Measurements from ENCODE around the gene DCDC1.

Gene DCDC1

DNA sequence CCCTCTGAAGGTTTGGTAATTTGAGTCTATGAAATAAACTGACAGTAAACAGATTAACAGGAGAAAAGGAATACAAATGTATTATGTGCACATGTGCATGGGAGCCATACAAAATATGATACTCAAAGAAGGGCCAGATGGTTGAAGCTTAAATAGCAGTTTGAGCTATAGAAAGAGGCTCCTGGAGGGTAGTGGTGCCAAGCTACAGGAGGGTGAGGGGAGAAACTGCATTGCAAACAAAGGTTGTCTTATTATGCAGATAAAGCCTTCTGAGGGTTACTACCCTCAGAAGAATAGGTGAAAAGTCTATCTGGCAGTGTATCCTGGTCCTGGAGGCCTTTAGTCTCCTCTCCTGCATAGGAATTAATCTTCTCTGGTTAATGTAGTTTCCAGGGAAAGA lies 516.1 kb downstream of the DCDC1 start:
- DNase-seq (ENCODE audit: low read depth), result no peak

- DNase-seq (ENCODE audit: low read depth), result no peak
Observed at GRCh38 chr11:30852645-30853044, 516.9 kb downstream of the DCDC1 start.

DNA sequence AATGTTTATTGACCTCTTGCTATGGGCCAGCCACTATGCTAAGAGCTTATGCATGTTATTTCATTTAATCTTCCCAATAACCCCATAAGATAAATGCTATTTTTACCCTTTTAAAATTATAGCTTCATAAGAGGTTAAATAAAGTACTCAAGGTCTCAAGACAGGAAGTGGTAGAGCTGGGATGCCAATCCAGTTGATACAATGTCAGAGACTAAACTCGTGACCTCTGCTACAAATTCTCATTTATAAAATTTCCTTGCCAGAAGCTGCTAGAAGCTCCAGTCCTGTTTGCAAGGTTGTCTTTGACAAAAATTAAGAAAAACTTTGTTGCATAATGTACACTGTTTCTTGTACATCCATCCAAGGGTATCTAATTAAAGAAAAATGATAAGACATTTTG lies 517.4 kb downstream of the DCDC1 start:
- no peak for DNase-seq (ENCODE audit: low read depth)

GRCh38 chr11:30837252-30837651 lies 532.3 kb downstream of the DCDC1 start:
- DNase-seq (ENCODE audit: low read depth), result no peak

GRCh38 chr11:30832831-30833230 lies 536.7 kb downstream of the DCDC1 start:
- no peak for DNase-seq (ENCODE audit: low read depth)

GRCh38 chr11:30830681-30831080 lies 538.9 kb downstream of the DCDC1 start:
- no peak for DNase-seq (ENCODE audit: low read depth)

DNA sequence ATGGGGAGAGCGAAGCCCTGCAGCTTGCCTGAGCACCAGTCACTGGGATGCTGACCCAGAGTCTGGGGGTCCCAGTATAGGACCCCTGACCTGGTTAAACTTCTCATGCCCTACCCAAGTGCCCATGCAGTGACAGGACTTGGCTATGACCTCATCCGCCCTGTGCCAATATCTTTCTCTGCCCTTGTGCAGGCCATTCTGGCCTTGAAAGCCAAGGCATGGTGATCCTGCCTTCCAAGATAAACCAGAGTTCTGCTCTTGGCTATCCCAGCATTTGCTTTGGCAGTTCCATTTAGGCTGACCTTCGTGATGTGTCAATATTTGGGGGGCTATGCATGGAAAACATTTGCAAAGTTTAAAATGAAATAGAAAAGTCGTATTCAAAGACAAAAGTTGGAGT lies 542.6 kb downstream of the DCDC1 start:
- DNase-seq (ENCODE audit: low read depth), result no peak

DNA sequence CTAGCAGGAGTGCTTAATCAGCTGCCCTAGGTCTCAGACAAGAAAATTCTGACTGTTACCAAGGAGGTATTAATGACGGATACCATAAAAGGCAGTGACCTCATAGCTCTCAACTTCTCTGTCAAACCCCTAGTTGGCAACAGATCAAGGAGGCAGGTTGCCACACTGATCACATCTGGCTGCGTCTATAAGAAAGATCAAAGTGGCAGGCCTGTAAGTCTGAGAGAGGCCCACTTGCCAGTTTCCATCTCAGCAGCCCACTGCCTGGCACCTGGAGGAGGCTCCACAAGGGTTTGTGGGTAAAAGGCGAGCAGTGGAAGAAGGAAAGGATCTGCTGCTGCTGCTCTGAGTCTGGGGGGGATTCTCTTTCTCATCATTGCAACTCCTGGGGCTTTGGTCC lies 543.8 kb downstream of the DCDC1 start:
- DNase-seq (ENCODE audit: low read depth), result no peak

DNA sequence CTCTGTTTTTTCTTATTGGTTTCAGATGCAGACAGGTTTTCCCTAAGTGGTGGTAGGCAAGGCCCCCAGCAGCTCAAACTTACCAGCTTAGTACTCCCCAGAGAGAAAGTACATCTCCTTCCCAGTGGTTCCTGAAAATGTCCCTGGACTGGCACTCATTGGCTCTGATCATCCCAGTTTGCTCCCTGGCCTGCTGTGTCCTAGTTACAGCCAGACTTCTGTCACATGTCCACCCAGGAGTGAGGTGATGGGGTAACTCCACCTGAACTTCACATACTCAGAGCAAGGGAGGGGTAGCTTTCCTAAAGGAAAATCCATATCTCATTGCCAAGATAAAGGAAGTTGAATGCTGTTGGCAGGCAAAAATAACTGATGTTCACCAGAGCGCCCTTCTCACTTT lies 546.4 kb downstream of the DCDC1 start:
- no peak for DNase-seq (ENCODE audit: low read depth)

GRCh38 chr11:30821438-30821965 lies 548.0 kb downstream of the DCDC1 start:
- no peak for DNase-seq (ENCODE audit: low read depth)

DNA sequence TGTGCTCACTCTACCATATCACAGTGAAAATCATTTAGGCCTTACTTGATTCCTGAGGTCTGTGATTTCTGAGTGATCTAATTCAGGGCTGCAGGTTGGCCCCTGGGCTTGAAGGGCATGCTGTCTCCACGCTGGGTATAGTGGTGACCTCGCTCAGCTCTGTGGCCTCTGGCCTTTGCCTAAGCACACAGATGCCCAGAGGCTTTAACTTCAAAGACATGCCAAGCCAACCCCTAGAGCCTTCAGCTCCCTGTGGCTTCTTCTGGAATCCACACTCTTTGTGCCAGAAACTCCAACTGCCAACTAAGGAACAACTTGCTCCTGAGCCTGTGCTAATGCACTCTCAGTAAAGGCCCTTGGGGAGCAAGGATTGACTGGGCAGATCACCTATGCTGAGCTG lies 550.8 kb downstream of the DCDC1 start:
- no peak for DNase-seq (ENCODE audit: low read depth)

- no peak for DNase-seq (ENCODE audit: low read depth)
Observed at GRCh38 chr11:30816959-30817880, 552.3 kb downstream of the DCDC1 start.

DNA sequence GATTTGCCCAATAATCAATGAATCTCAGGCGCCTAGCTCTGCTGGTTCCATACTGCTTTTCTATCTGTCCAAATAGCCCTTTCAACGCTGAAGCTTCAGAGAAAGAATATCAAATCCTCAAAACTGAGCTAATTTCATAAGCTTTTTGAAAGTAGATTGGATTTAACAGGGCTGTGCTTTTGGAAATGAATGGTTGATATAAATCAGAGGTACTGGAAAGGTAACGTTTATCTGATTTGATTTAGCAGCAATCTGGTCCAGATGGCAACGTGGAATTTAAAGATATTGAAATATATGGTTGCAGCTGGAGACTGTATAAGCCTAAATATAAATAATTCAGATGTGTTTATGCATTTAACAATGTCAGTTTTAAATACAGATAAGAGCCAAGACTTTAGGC lies 553.9 kb downstream of the DCDC1 start:
- no peak for DNase-seq (ENCODE audit: low read depth)

- no peak for DNase-seq (ENCODE audit: low read depth)
Observed at GRCh38 chr11:30814737-30815136, 554.8 kb downstream of the DCDC1 start.
